NCI-H1048 (cell line): ENCODE measurements around the gene ATP23.

Source experiments
- DNase-seq: peaks from one replicate; lab custom pipeline; 2025; lab: John Stamatoyannopoulos, UW

Gene ATP23, protein sequence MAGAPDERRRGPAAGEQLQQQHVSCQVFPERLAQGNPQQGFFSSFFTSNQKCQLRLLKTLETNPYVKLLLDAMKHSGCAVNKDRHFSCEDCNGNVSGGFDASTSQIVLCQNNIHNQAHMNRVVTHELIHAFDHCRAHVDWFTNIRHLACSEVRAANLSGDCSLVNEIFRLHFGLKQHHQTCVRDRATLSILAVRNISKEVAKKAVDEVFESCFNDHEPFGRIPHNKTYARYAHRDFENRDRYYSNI

DNA sequence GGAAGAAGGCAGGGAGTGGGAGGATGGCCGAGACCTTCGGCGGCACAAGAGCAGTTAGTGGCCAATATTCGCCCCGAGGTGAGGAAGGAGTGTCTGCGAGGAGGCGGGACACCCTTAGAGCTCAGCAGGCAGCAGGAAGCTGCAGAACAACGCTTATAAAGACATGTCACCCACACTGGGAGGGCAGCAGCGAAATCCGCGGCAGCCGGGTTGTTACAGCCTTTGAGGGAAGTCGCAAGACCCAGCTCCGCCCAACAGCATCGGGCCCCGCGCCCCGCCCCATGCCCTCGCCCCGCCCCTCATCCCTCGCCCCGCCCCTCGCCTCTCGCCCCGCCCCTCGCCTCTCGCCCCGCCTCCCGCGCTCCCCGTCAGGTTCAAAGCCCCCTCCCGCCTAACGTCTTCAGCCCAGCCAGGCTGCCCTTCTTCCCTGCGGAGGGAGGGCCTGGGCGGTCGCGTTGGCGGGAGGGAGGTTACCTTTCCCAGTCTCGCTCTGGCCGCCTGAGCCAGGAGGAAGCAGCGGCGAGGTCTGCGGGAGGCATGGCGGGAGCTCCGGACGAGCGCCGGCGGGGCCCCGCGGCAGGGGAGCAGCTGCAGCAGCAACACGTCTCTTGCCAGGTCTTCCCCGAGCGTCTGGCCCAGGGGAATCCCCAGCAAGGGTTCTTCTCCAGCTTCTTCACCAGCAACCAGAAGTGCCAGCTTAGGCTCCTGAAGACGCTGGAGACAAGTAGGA lies at the start of gene ATP23:
TSS of gene ATP23 (plus strand) at position 403 of the 730 bp plus-strand sequence. CDS start at position 538, 135 bp downstream.
- peak; percentile 88 for DNase-seq

DNA sequence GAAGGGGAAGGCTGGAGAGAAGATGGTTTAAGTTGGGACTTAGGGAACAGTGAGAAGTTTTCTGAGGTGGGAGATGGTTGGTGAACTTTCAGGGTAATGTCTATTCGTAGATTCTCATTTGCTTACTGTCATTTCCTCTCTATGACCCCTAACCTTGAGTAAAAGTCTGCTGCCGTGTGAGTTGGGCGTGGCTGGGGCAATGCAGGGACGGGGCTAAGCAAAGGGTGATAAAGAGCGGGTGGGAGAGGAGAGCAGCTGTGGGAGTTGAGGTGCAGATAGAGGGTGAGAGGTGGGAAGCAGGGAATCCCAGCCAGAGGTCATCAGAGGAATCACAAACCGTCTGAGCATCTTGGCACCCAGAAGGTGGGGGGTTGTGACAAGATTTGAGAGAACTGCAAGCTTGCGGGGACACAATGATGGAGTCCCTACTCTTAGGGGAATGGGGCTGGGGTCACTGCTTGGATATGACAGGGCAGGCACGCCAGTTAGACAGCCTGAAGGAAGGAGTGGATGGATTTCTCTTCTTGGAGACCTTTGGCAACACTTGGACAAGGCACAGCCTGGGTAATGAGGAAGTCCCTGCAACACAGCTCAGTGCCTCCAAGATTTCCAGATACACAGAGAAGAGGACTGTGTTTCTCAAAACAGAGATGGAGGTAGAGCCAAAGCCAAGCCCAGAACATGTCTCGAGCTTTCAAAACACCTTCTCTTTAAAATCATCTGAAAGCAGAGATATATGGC lies 49.0 kb upstream of the ATP23 start:
- DNase-seq, result no peak

DNA sequence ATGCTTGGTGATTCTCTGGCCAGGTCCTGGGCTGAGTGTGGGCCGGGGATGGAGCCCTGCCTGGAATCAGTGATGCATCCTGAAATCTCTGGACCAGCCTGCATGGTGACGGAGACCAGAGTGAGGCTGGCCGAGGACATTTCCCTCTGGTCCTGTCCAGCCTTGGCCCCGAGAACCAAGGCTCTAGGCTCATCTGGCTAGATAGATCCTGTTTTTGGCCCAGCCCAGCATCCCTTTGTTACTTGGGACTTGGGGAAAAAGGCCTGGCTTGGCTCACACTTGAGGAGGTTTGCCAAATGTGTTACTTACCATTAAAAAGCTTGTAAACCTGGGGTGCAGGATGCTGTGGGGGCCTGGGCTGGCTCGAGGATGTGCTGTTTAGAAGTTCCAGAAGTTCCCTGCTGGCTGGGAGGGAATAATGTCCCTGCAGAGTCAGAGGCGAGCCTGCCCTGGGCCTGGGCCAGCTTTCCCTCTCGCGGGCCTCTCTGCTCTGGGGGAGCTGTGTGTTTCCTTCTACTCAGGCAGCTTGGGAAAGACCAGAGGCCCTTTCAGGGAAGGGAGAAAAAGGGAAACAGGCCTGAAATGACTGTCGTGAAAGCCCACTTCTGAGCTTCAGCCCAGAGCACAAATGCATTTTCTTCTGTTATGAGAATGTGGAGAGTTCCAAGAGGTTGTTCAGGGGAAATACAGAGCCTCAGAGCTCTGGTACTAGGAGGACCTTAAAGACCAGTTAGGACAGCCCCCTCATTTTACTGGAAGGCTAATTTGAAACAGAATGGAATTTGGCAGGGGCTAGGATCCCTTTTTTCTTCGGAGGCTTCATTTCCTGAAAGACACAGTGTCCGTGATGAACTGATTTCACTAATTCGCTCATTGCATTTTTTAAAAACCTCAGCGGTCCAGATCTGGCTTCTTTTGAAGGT lies 47.7 kb upstream of the ATP23 start:
- DNase-seq, result no peak

DNA sequence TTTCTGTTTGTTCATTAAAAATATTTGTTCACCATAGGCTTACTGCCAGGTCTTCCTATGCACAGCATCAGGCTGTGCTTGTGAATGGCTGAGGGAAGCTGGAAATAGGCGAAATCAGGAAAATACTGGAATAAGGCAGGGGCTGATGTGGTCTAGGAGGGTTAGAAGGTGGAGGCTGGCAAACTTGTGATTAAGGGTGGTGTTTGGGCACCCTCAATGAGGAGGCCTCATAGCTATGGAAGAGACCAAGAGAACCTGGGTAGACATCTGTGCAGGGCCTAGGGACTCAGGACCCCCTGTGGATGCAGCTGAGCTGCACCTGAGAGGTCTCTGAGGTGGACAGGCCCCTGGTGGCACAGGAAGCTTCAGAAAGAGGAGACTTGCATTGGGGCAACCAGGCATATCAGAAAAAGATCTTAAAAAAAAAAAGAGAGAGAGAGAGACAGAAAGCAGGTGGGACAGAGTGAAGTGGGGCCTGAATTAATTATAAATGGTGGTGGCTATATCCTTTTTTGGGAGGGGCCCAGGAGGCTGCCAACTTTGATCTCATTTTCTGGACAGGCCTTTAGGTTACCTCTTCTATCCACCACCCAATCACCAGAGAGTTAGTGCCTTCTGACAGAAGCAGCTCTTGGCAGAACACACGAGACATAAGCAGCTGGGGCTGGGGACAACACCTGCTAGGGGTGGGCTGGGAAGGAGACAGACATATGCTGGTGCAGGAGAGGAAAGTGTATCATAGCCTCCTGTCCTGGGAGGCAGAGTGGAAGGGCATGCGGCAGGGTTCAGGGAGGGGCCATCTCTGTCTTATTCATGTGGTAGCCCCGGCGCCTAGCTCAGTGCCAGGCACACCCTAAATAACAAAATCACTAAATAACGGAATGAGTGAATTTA lies 46.7 kb upstream of the ATP23 start:
- DNase-seq, result no peak

DNA sequence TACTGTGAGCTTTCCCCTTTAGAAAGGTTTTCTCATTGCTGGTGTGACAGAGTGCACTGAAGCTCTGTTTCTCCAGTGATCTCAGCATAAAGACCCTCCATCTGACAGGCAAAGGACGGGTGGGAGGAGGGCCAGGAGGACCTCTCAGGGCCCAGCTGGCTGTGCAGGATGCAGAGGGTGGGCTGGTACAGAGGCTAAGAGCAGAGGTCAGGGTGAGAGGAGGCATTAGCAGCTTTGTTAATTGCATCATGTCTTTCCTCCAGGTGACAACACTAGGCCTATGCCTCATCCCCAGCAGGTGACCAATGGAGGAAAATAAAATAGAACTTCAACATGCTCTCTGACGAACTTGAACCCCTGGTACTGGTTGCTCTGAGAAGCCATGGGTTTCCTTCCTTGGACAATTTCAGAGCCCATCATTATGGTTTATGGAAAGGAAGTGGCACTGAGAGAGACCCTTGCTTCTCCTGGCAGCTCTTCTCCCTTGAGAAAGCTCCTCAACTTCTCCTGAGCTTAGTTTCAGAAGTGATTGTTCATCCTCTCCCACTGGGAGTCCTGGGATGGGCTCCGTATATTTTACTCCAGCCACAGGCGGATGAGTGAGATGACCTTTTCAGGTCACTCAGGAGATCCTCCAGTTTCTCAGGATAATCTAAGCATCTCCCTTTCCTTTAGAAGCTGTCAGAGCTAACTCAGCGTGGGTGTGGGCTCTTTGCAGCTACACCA lies 45.8 kb upstream of the ATP23 start:
- no peak for DNase-seq

DNA sequence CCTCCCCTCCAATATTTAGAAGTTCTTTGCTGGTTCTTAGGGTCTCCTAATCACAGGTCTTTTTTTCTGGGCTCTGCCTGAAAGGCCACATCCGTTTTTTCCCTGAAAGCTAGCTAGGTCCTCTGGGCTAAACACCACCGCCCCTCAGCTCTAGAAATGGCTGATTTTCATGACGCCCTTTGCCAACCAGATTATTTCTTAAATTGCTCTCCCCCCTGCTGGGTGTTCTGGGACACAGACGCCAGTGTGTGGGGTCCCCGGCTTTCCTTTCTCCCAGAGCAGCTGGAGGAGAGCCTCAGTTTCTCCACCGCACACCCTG lies 45.3 kb upstream of the ATP23 start:
- no peak for DNase-seq

DNA sequence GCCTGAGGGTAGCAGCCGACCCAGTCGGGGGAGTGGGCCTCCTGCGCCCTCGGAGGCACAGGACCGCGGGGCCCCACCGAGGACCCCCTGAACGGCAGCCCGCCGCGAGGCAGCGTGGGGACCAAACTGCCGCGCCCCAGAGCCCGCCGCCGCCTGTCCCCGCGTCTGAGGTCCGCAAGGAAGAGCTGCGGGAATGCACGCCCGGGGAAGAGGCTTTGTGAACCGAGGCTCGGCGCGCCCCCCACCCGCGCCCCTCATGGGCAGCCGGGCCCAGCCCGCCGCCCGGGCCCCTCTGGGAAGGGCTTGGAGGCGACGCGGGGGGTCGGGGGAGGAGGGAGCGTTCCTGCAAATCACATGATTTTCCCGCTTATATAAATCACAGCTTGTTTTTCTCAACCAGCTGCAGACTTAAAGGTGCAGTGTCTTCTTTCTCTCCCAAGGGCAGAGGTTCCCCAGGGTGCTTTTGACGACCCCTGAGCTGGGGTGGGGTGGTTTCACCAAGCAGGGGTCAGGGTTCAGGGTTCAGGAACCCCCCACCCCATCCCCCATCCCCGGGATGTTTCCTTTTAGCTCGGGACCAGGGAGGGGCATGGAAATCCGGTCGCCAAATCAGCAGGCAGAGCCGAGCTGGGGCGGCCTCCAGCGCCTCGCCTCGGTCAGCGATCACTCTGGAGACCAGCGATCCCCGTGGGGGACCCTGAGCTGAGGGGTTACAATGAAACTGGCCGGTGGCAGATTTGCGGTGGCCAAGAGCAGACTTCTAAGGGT lies 44.7 kb upstream of the ATP23 start:
- no peak for DNase-seq

DNA sequence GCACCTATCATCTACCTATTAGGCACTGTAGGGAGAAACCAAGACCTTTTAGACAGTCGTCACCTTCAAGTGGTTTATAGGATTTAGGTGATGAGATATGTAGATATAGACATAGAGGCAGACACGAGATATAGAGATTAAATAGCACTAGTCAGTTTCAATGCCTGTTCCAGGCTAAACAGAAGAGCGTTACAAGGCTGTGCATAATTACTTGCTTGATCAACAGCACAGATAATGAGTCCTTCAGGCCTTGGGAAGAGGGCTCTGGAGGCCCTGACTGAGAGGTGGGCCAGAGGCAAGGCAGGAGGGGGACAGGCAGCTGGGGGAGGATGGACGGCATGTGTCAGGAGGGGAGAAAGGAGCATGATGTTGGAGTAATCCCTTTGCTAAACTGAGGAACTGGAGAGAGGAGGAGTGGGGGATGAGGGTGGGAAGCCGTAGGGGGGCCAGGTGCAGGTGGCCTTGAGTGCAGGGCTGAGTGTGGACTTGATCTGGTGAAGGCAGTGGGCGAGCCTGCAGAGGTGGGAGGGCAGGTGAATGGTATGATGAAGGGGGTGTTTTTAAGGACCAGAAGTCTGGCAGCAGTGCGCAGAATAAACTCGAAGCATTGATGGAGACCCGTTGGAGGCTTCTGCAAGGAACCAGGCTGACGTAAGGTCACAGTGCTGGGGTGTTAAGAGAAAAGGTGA lies 43.9 kb upstream of the ATP23 start:
- DNase-seq, result no peak

DNA sequence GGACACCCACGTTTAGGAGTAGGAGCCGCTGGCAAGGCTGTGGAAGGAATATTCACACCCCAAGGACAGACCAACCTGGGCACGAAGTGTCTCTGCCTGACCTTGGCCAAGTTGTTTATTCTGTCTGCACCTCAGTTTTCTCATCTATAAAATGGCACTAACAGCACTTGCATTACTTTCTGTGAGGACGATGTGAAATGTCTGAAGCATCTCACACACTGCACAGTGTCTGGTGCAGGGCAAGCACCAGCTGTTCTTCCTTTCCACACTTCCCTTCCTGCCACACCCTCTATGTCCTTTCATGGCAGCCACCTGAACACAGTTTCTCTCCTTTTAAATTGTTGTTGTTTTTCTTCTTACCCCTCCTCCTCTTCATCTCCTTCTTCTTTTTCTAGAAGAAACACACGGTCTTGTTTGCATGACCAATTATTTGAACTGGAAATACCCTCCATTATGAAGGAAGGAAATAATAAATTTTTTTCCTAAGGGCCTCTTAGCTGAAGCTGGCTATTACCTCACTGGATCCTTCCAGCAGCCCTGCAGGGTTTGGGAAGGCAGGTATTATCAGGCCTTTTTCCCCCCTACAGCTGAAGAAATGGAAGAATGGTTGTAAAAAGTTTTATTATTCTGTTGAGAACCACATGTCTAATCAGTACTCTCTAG lies 42.9 kb upstream of the ATP23 start:
- no peak for DNase-seq

DNA sequence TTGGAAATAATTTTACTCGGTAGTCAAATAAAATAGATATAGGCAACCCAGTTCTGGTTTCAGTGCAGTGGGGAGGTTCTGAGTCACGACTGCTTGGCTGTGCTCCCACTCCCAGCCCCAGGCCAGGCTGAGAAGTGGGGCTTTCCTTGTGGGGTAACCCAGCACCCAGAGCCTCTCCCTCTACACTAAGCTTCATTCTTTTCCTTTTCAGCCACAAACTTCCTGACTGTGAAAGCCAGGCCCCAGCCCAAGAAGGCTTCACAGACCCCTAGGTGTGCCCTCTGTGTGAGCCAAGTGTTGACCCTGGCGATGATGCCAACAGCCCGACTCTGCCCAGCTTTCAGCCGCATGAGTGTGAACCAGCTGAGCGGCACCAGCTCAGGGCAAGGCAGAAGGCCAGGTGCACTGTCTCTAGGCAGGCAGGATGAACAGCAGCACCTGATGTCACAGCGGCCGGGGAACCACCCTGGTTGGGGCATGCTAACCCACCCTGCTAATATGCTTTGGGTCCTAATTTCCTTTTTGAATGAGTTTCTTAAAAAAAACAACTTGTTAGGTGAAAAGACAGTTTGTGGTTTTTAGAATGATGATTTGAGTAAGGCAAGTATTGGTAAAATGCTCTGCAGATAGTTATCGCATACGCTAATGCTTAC lies 42.2 kb upstream of the ATP23 start:
- DNase-seq, result no peak

DNA sequence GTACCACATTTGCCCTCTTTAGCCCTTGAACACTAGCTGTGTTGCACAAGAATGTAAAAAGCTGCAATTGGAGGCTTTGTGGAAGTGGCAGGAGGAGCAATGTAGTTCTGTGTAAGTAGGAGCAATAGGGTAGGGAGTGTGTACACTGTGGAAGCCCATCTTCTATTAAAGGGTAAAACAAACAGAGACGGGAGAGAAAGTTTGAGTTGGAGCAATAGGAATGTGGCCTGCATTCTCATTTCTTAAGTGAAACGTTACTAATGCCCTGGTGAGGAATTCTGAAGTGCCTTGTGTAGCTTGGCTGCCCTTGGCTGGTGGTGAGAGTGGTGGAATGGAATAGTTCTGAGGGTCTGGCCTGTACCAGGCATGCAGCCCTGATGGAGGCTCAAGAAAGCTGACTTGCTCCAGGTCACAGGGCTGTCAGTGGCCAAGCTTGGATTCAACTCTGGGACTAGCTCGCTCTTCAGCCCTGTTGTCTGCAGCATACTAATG lies 38.8 kb upstream of the ATP23 start:
- DNase-seq, result no peak

DNA sequence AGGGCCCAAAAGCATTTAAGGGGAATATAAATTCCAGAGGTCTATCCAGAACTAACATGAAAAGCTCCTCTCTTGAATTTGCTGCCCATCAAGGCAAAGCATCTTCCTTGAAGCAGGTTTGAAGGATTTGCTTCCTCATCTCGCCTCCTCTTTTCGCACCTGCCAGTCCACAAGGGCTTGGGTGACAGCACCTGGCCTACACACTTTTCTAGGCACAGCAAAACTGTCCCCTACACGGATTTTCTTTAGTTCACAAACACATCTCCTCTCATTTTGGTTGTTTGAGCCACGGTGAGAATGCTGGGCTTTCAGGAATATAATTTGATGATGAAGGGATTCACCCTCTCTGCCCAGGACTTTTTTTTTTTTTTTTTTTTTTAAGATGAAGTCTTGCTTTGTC lies 36.9 kb upstream of the ATP23 start:
- DNase-seq, result no peak

DNA sequence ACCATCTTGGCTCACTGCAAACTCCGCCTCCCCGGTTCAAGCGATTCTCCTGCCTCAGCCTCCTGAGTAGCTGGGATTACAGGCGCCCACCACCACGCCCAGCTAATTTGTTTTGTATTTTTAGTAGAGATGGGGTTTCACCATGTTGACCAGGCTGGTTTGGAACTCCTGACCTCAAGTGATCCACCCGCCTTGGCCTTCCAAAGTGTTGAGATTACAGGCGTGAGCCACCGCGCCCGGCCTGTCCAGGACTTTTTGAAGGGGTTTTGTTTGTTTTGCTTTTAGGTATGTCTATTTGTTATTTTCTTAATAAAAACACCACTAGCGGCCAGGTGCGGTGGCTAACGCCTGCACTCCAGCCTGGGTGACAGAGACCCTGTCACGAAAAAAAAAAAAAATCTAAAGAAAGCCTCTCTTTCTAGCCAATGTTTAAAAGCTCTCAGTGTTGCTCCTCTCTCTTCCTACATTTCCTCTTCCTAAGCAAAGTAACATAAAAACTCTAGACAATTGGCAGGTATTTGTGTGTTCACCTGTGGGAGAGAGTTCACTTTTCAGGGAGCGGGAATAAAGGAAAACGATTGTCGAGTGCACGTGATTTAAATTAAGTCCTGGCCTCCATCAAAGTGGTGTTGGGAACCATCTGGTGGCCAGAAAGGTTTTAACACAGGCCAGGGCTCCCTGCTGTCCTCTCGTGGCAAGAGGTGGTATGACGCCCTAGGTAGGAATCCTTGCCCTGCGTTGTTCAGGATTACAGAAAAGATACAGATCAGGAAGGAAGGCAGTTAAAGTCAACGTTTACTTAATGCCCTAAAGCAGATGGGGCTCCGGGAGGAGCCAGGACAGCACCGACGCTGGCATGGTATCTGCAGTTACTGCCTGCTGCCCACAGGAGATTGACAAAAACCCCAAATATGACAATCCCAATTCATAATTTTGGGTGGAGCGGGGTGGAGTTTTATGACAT lies 36.2 kb upstream of the ATP23 start:
- DNase-seq, result peak; percentile 74

DNA sequence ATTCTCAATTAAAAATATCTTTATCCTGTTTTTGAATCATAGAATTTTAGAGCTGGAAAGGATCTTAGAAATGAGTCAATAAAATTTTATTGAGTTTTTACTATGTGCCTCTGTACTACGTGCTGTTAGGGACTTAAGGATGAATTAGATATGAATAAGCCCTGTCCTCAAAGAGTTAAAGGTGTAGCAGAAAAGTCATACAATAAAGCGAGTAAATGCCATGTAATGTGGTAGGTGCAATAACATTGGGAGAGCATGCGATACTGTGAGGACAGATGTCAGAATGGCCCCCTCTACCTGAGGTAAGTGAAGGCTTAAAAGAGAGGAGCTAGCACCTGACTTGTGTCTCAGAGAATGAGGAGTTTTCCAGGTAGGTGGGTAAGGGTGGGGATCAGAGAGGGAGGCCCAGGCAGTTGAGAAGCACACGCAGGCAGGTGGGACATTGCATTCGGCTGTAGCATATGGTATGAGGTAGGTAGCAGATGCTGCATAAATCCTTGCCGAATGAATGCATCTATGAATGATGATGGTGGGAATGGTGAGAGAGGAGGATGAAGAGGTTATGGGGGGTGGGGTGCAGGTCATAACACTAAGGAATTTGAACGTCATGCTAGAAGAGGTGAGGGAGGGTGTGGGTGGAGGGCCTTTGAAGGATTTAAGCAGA lies 35.4 kb upstream of the ATP23 start:
- no peak for DNase-seq

DNA sequence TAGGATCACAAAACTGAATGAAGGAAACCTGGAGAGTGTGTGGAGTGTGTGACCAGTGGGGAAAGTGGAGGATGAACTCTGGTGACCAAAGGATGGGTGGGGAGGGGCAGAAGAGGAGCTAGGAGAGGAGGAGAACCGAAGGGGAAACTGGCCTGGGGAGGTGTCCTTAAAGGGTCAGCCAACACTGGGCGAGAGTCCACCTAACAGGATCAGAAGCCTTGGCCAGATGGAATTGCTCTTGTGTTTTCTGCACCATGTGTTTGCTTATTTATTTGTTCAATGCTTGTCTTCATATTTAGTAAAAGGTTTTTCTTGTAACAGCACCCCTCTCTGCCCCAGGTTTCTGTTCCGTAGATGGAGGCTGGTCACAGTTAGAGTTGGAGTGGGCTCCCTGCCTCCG lies 34.5 kb upstream of the ATP23 start:
- no peak for DNase-seq

DNA sequence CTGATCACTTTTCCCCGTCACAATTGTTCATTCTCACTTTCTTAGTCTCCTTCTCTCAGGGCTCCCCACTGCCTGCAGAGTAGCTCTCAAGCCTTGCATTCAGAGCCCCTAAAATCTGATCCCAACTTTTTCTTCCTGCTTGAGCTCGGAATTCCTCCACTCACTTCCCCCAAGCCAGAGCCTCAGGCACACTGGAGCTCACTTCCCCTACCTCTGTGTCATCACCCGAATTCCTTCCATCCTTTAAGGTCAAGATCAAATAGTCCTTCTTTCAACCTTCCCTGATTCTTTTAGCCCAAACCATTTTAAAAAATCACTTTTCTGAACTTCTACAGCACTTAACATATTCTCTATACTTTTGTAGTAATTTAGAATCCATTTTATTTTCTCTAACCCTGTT lies 34.1 kb upstream of the ATP23 start:
- no peak for DNase-seq
